ENCODE results near the gene GLIS1.

Gene GLIS1

DNA sequence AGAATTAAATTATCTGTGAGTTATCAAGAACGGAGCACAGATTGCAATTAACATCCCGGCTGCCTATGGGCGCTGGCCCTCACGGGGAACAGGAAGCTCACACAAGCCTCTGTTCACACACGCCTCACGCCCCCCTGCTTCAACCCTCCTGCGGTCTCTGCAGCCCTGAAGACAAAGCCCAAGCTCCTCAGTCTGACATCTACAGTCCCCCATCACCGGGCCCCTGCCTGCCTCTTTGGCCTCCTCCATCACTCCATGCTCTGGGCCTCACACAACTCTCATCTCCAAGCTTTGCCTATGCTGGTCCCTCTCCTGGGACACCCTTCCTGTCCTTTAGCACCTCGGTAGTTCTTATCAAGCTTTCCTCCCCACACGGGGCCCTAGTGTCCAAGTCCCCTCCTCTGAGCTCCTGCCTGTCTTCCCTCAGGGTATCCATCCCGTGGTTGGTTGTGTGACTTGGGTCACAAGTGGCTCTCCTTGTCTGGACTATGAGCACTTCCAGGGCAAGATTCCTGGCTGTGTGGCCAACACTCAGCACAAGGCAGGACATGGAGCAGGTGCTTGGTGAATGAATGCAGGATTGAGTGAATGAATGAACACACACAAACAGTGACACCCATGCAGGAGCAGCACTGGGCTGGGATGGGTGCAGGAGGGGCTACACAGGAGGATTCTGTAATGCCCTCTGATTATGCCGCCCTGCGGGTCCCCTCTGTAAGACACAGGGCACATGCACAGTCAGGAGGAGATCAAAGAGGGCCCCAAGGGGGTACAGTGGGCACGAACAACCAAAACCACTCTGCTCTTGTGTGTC lies 163.6 kb downstream of the GLIS1 start:
- TF ChIP-seq CTCF (IDR thresholded peaks at IDR 0.05; ENCODE audit: low read depth, low read length) (no peak), MYC (IDR thresholded peaks at IDR 0.05; ENCODE audit: low read depth, low read length) (no peak), POLR2A (IDR thresholded peaks at IDR 0.05; ENCODE audit: extremely low read depth, insufficient read length) (no peak)
- TF ChIP-seq, protein P1, sequence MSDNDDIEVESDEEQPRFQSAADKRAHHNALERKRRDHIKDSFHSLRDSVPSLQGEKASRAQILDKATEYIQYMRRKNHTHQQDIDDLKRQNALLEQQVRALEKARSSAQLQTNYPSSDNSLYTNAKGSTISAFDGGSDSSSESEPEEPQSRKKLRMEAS (IDR thresholded peaks at IDR 0.05; ENCODE audit: low read depth, low read length): no peak
- no peak overlapping the region for H3K4me3 ChIP-seq (ENCODE audit: low read depth, low read length)
- no peak for DNase-seq (ENCODE audit: low read depth)

DNA sequence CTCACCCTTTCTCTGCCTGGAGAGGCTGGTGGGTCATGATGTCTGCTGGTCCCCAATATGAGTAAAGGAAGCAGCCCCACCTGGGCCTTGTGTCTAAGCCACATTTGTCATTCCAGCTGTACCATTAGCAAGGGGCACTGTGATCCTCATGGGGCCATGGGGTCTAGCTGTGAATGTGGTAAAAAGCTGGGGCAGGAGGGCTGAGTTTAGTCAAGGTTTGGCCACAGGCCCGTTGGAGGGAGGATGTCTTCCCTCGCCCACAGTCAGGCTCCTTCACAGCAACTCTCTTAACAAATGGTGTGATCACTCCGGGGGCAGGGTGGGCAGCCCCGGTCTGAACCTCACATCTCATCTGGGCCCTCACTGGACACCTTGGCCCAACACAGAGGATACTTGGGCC lies 164.3 kb downstream of the GLIS1 start:
- DNase-seq (ENCODE audit: low read depth): no peak
- no peak overlapping the region for H3K4me3 ChIP-seq (ENCODE audit: low read depth, low read length)
- TF ChIP-seq, protein P1 (IDR thresholded peaks at IDR 0.05; ENCODE audit: low read depth, low read length): no peak
- no peak for TF ChIP-seq MYC (IDR thresholded peaks at IDR 0.05; ENCODE audit: low read depth, low read length)
- no peak for TF ChIP-seq POLR2A (IDR thresholded peaks at IDR 0.05; ENCODE audit: extremely low read depth, insufficient read length)
- TF ChIP-seq CTCF (IDR thresholded peaks at IDR 0.05; ENCODE audit: low read depth, low read length): no peak

DNA sequence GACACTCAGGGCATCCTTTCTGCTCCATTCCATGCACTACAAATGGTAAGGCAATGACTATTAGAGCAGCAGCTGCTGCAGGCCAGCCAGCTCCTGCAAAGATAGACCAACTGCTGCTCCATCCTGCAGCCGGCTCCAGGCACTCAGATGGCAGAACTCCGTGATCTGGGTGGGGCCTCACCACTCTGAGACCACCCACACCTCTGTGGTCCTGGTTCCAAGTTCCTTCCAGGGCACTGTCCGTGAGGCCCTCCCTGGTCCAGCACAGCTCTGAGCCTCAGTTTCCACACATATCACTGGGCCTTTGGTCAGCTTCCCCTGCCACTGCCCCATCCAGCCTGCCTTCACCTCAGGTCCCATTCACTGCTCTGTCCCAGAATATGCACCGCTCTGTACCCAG lies 165.0 kb downstream of the GLIS1 start:
- DNase-seq (ENCODE audit: low read depth): no peak
- no peak overlapping the region for H3K4me3 ChIP-seq (ENCODE audit: low read depth, low read length)
- no peak for TF ChIP-seq CTCF (IDR thresholded peaks at IDR 0.05; ENCODE audit: low read depth, low read length)
- TF ChIP-seq, protein P1 (IDR thresholded peaks at IDR 0.05; ENCODE audit: low read depth, low read length): no peak
- no peak for TF ChIP-seq MYC (IDR thresholded peaks at IDR 0.05; ENCODE audit: low read depth, low read length)
- TF ChIP-seq POLR2A (IDR thresholded peaks at IDR 0.05; ENCODE audit: extremely low read depth, insufficient read length): no peak

DNA sequence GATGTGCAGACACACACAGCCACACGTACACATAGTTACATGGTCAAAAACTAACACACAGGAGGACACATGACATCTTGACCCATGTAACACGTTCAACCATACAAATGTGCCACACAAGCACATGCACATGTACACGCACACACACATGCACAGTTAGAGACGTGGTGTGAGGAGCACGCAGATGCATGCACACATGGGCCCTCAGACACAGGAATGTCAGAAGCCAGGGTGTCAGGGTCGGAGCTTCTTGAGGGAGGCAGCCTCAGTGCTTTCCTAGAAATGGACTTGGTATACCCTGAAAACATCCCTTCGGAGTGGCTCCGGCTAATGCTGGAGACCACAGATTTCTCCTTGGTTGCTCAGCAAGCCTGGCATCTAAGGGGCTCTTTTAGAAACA lies 165.4 kb downstream of the GLIS1 start:
- TF ChIP-seq CTCF (IDR thresholded peaks at IDR 0.05; ENCODE audit: low read depth, low read length): no peak
- H3K4me3 ChIP-seq (ENCODE audit: low read depth, low read length): no peak overlapping the region
- DNase-seq (ENCODE audit: low read depth): no peak

- no peak overlapping the region for H3K4me3 ChIP-seq (ENCODE audit: low read depth, low read length)
- TF ChIP-seq CTCF (IDR thresholded peaks at IDR 0.05; ENCODE audit: low read depth, low read length): no peak
- TF ChIP-seq, protein P1 (IDR thresholded peaks at IDR 0.05; ENCODE audit: low read depth, low read length): no peak
- no peak for TF ChIP-seq MYC (IDR thresholded peaks at IDR 0.05; ENCODE audit: low read depth, low read length)
- no peak for TF ChIP-seq POLR2A (IDR thresholded peaks at IDR 0.05; ENCODE audit: extremely low read depth, insufficient read length)
- DNase-seq (ENCODE audit: low read depth): no peak
Observed at GRCh38 chr1:53572815-53573173, 166.2 kb downstream of the GLIS1 start.

Measured in NB4 (cell line).